A673 (cell line): ENCODE measurements around the gene MRPL24. TPM values are rescaled to one million over a fixed set of nuclear protein-coding genes. Genes with fewer than 3 reads are reported as not detected.

Source experiments
- BruUV-seq: library from RNA; stranded (reverse); fragments of 400-500 nt; replicated peaks from 2 replicates; lab custom pipeline; 2021; lab: Mats Ljungman, UMichigan
- CTCF ChIA-PET: fragments of 300-600 bp; sonication (Branson Sonifier 250); formaldehyde crosslinking; loops from one replicate; lab custom pipeline; 2022; ENCODE audit warnings: antibody characterized with exemption; lab: Charles Lee
- POLR2A ChIA-PET: fragments of 300-600 bp; sonication (Branson Sonifier 250); formaldehyde crosslinking; loops from one replicate; lab custom pipeline; 2022; ENCODE audit warnings: antibody characterized with exemption; ENCODE audit not compliant: low non-redundant PET; lab: Charles Lee
- DNase-seq: peaks from one replicate; pipeline ENCODE4 v3.0.0-alpha.2; 2015; ENCODE audit warnings: low spot score
- H3K27ac ChIP-seq: fragments of 200-600 bp; sonication (generic); 2 replicates; pipeline ENCODE4 v1.5.1; 2016; ENCODE audit warnings: mixed run types, low read depth, mild to moderate bottlenecking, mixed read lengths, antibody characterized with exemption, low read length; ENCODE audit not compliant: poor library complexity, severe bottlenecking
- H3K27me3 ChIP-seq: fragments of 200-600 bp; sonication (generic); replicated peaks from 2 replicates; pipeline ENCODE4 v1.6.1; 2017; ENCODE audit warnings: mixed run types, low read depth, mild to moderate bottlenecking, mixed read lengths, antibody characterized with exemption, low read length; ENCODE audit not compliant: insufficient read depth, poor library complexity
- H3K36me3 ChIP-seq: fragments of 200-600 bp; sonication (generic); 2 replicates; pipeline ENCODE4 v1.6.1; 2016; ENCODE audit warnings: mixed run types, mild to moderate bottlenecking, mixed read lengths, antibody characterized with exemption, low read length; ENCODE audit not compliant: insufficient read depth, poor library complexity, severe bottlenecking
- H3K4me1 ChIP-seq: fragments of 200-600 bp; sonication (generic); 2 replicates; pipeline ENCODE4 v1.6.1; 2017; ENCODE audit warnings: mixed run types, mild to moderate bottlenecking, mixed read lengths, antibody characterized with exemption, low read length; ENCODE audit not compliant: insufficient read depth, poor library complexity, severe bottlenecking
- H3K4me3 ChIP-seq: fragments of 200-600 bp; sonication (generic); 2 replicates; pipeline ENCODE4 v1.5.1; 2016; ENCODE audit warnings: low read depth, mixed run types, mild to moderate bottlenecking, mixed read lengths, low read length; ENCODE audit not compliant: poor library complexity, severe bottlenecking
- H3K9me3 ChIP-seq: fragments of 200-600 bp; sonication (generic); 2 replicates; pipeline ENCODE4 v1.6.1; 2016; ENCODE audit warnings: mixed run types, low read depth, mild to moderate bottlenecking, mixed read lengths, antibody characterized with exemption, low read length; ENCODE audit not compliant: poor library complexity, severe bottlenecking
- EZH2 ChIP-seq: fragments of 200-600 bp; sonication (generic); IDR thresholded peaks from 2 replicates; pipeline ENCODE4 v1.6.1; 2017; ENCODE audit warnings: borderline replicate concordance, low read depth, mild to moderate bottlenecking, mixed read lengths, antibody characterized with exemption, low read length; ENCODE audit not compliant: poor library complexity, severe bottlenecking
- intact Hi-C: fragments of 100-400 bp; cut with micrococcal nuclease; formaldehyde crosslinking; loops from one replicate; pipeline ENCODE4 v1.10.0; 2022; ENCODE audit not compliant: unreplicated experiment
- total RNA-seq: library from RNA; stranded (reverse); gene quantifications from 2 replicates; pipeline ENCODE4 v1.2.3, GENCODE V29; 2021
- TF ChIP-seq, protein P1 (sequence below): fragments of 300-800, 200-600 bp; sonication (generic); conservative IDR thresholded peaks from 2 replicates; pipeline ENCODE4 v1.5.1; 2017; ENCODE audit warnings: low read depth, mild to moderate bottlenecking, antibody characterized with exemption, low read length, moderate library complexity, mixed read lengths

The MRPL24 gene
- total RNA-seq, 1 experiment from 2014 or later = 85.7 TPM

- Histone ChIP-seq H3K36me3 (peaks cover 28% of the 10 kb centered on the region), H3K4me1 (peaks cover 23% of the 10 kb centered on the region), H3K27ac (peak overlapping the region; percentile 21), H3K4me3 (peak overlapping the region; percentile 95), H3K27me3 (no peaks in the 10 kb centered on the region), H3K9me3 (no peaks in the 10 kb centered on the region)
- CTCF ChIA-PET = interaction anchor here (0.6 to 5.2 kb wide), 22 partner anchors 14 to 493 kb away, joined by 3 to 117 read pairs (median 4); partner anchors contain the start of genes CRABP2, HDGF, INSRR and MRPL24
- intact Hi-C loops = loop anchor here (1.0 kb wide), 3 partner anchors 37 to 164 kb away; partner anchors contain the start of gene NTRK1
- DNase-seq = peak; percentile 82
- no peak for TF ChIP-seq EZH2
- TF ChIP-seq, protein P1, sequence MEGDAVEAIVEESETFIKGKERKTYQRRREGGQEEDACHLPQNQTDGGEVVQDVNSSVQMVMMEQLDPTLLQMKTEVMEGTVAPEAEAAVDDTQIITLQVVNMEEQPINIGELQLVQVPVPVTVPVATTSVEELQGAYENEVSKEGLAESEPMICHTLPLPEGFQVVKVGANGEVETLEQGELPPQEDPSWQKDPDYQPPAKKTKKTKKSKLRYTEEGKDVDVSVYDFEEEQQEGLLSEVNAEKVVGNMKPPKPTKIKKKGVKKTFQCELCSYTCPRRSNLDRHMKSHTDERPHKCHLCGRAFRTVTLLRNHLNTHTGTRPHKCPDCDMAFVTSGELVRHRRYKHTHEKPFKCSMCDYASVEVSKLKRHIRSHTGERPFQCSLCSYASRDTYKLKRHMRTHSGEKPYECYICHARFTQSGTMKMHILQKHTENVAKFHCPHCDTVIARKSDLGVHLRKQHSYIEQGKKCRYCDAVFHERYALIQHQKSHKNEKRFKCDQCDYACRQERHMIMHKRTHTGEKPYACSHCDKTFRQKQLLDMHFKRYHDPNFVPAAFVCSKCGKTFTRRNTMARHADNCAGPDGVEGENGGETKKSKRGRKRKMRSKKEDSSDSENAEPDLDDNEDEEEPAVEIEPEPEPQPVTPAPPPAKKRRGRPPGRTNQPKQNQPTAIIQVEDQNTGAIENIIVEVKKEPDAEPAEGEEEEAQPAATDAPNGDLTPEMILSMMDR = peak; percentile 74
- BruUV-seq = no TSS peak
- POLR2A ChIA-PET = interaction anchor here (0.9 kb wide), 1 partner anchor 36 kb away, joined by 3 read pairs; no protein-coding TSS in a partner anchor
Observed at GRCh38 chr1:156726549-156727226, 14.2 kb downstream of the MRPL24 start.

DNA sequence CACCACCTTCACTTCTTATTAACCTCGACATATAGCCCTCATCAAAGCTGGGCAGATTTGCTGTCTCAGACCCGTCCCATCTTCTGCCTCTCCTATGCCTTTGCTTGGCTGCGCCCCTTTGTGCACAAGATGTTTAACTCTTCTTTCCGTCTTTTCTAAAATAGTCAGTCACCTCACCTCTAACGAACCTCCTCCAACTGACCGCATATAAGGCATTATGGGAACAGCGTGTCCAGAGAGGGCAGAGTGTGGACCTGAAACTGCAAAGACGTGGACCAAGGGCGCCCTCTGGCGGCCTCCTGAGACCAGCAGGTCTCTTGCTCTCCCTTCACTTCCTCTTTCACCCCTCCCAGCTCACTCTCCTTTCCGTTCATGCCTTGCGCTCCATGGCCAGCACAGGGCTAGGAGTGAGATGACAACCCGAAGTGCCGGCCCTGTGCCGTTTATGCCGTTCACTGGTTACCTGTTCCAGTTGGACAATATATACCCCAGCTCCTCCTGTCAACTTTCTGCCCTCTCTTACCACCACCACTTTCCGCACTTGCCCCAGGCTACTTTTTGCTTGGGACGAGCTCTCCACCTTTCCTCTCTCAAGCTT lies 15.1 kb downstream of the MRPL24 start:
- H3K36me3 ChIP-seq = peaks cover 37% of the 10 kb centered on the region
- peak overlapping the region; percentile 95 for H3K4me3 ChIP-seq
- H3K27ac ChIP-seq = peak overlapping the region; percentile 21
- ChIA-PET POLR2A (interaction anchor here (0.9 to 1.2 kb wide), 3 partner anchors 34 to 37 kb away, joined by 3 to 6 read pairs (median 3); no protein-coding TSS in a partner anchor), CTCF (interaction anchor here (0.6 to 5.2 kb wide), 26 partner anchors 10 to 492 kb away, joined by 3 to 117 read pairs (median 6); partner anchors contain the start of genes CRABP2, HDGF, INSRR and MRPL24)
- peaks cover 23% of the 10 kb centered on the region for H3K4me1 ChIP-seq
- TF ChIP-seq EZH2 = no peak
- TF ChIP-seq, protein P1 = peak; percentile 96
- no peaks in the 10 kb centered on the region for H3K27me3 ChIP-seq
- intact Hi-C loops = loop anchor here (1.0 kb wide), 3 partner anchors 36 to 165 kb away; partner anchors contain the start of gene NTRK1
- peak; percentile 85 for DNase-seq
- BruUV-seq = no TSS peak
- H3K9me3 ChIP-seq = no peaks in the 10 kb centered on the region

- Histone ChIP-seq H3K4me1 (peaks cover 14% of the 10 kb centered on the region), H3K36me3 (peaks cover 37% of the 10 kb centered on the region), H3K4me3 (no peak overlapping the region), H3K27me3 (no peaks in the 10 kb centered on the region), H3K27ac (no peak overlapping the region), H3K9me3 (no peaks in the 10 kb centered on the region)
- CTCF ChIA-PET = interaction anchor here (0.5 to 0.8 kb wide), 3 partner anchors 30 to 54 kb away, joined by 4 read pairs; no protein-coding TSS in a partner anchor
- BruUV-seq = no TSS peak
- TF ChIP-seq, protein P1 = no peak
- TF ChIP-seq EZH2 = no peak
- POLR2A ChIA-PET = no interaction called here
- DNase-seq = no peak
- intact Hi-C loops = no loop called here
Observed at GRCh38 chr1:156721535-156721934, 19.4 kb downstream of the MRPL24 start.
